Measurements from ENCODE around the gene TEF.
A peak's percentile ranks its signal among the peaks of the same experiment; 100 is the strongest.
"Not testable (repeated sequence)": the region's sequence is repeated elsewhere in the genome, so short reads cannot be mapped to it uniquely, and the experiment has no call there.

The TEF gene

GRCh38 chr22:41384128-41384527, 2.4 kb downstream of the TEF start:
- no peak for DNase-seq

- DNase-seq, result no peak
These were observed 5.6 kb downstream of the TEF start for GRCh38 chr22:41387341-41387740.

GRCh38 chr22:41394012-41394356, 12.2 kb downstream of the TEF start:
- DNase-seq, result no peak

GRCh38 chr22:41395531-41396240, 13.9 kb downstream of the TEF start:
- DNase-seq, result no peak

GRCh38 chr22:41397143-41397811, 15.5 kb downstream of the TEF start:
- no peak for DNase-seq

- DNase-seq, result no peak
These were observed 17.2 kb downstream of the TEF start for GRCh38 chr22:41398921-41399320.

- DNase-seq, result no peak
These were observed 20.3 kb downstream of the TEF start for GRCh38 chr22:41401781-41402648.

GRCh38 chr22:41402851-41403250, 21.1 kb downstream of the TEF start:
- not testable (repeated sequence) for DNase-seq

GRCh38 chr22:41403532-41404318, 22.0 kb downstream of the TEF start:
- DNase-seq, result peak; percentile 95

GRCh38 chr22:41405588-41405987, 23.8 kb downstream of the TEF start:
- no peak for DNase-seq

GRCh38 chr22:41406410-41406809, 24.7 kb downstream of the TEF start:
- no peak for DNase-seq

GRCh38 chr22:41407433-41407832, 25.7 kb downstream of the TEF start:
- no peak for DNase-seq

GRCh38 chr22:41408665-41409064, 26.9 kb downstream of the TEF start:
- no peak for DNase-seq

GRCh38 chr22:41410311-41410751, 28.6 kb downstream of the TEF start:
- no peak for DNase-seq

GRCh38 chr22:41411021-41411851, 29.5 kb downstream of the TEF start:
- DNase-seq, result no peak

- no peak for DNase-seq
These were observed 33.8 kb downstream of the TEF start for GRCh38 chr22:41415554-41415953.

GRCh38 chr22:41417622-41418390, 36.1 kb downstream of the TEF start:
- no peak for DNase-seq

- no peak for DNase-seq
These were observed 37.0 kb downstream of the TEF start for GRCh38 chr22:41418717-41419116.

GRCh38 chr22:41425660-41426365, 44.1 kb downstream of the TEF start:
- DNase-seq, result peak; percentile 61

- DNase-seq, result no peak
These were observed 47.6 kb downstream of the TEF start for GRCh38 chr22:41429232-41429950.

Measured in activated CD4-positive, alpha-beta T cell treated with anti-CD3 and anti-CD28 coated beads, Interleukin-2, Interleukin-6, amounts not matched to agents 100 ng/mL and 50 ng/mL, durations not matched to agents 16 hours and 8 hours (primary cell).